K562 treated with DMSO at 1 percent for 4 hours (cell line): Measurements from ENCODE around the gene NFIA. TPM values are rescaled to one million over a fixed set of nuclear protein-coding genes. Genes with fewer than 3 reads are reported as not detected.

ENCODE experiments used
- total RNA-seq: library from RNA; unstranded; fragments of 300-600 nt; gene quantifications from 2 replicates; pipeline ENCODE4 v1.2.3, GENCODE V29; 2022; ENCODE audit not compliant: insufficient read depth

NFIA gene
- total RNA-seq: 1.3 and 3.0 TPM in 2 replicates

GRCh38 chr1:61082311-61083012, at the start of gene NFIA:
TSS of gene NFIA (plus strand) at chr1:61082561.

